ENCODE measurements around the gene IQGAP3. TPM values are rescaled to one million over a fixed set of nuclear protein-coding genes. Genes with fewer than 3 reads are reported as not detected.

The IQGAP3 gene
- total RNA-seq, 2 donors from 2014 or later, result 28.6 to 36.9 TPM

DNA sequence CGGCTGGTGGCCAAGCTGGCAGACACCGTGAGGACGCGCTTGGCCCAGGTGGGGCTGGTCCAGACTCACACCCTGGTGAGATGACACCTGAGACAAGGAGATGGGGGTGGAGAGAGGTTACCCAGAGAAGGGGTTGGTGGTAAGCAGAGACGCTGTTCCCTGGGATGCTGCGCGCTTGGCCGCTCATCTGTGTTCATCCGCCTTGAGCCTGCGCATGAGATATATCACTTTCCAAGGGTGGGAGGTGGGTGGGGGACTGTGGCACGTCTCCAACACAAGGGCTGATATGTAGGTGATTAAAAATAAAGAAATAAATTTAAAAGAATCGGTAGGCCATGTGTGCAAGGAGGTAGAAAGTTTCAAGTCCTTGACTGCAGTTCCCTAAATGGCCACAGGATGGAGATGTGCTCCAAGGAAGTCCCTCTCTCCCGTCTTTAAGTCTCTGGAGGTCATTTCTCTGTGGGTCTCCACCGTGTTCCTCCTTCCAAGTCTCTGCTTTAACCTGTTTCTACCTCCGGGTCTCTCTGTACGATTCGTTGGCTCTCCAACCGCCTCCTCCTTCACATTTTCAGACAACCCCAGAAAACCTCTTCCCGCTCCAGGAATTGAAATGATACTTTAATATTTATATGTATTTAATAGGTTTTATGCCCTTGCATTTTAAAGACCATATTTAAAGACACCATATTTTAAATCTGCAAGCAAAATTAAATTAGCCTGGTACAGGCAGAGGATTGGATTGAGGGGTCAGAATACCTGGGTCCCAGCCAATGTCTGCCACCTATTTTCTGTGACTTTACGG is 11.7 kb upstream of the IQGAP3 start:
- 42 to 58% methylated on average over 12 to 19 of the region's 20 CpGs for WGBS, 2 experiments (ENCODE audit: insufficient coverage in 1 of 2, insufficient read length in 1 of 2)
- H3K4me1 Mint-ChIP-seq, result peaks cover 8% of the 10 kb centered on the region
- Histone ChIP-seq H3K4me3 (ENCODE audit: low read length) (no peak overlapping the region), H3K9me3 (ENCODE audit: control insufficient read depth, low read length) (no peaks in the 10 kb centered on the region), H3K27me3 (ENCODE audit: control insufficient read depth, insufficient read depth, low read length, poor library complexity, severe bottlenecking) (no peaks in the 10 kb centered on the region), H3K27ac (ENCODE audit: low read depth, low read length) (no peak overlapping the region), H3K36me3 (ENCODE audit: control insufficient read depth, insufficient read depth, low read length) (no peaks in the 10 kb centered on the region), H3K4me1 (ENCODE audit: control insufficient read depth, insufficient read depth, low read length) (no peaks in the 10 kb centered on the region), H3K9ac (ENCODE audit: extremely low read depth, low read length, poor library complexity, severe bottlenecking) (no peak overlapping the region)
- peak; percentile 93 for DNase-seq
- H3K36me3 Mint-ChIP-seq (ENCODE audit: low read depth), result no peaks in the 10 kb centered on the region
- peak overlapping the region; percentile 84 for H3K27ac Mint-ChIP-seq
- peaks cover 7% of the 10 kb centered on the region for H3K27me3 Mint-ChIP-seq (ENCODE audit: insufficient read depth)
- no peaks in the 10 kb centered on the region for H3K9me3 Mint-ChIP-seq
- peak overlapping the region; percentile 7 for H3K4me3 Mint-ChIP-seq
- TF ChIP-seq CTCF (conservative IDR thresholded peaks at IDR 0.05), result peak; percentile 93

GRCh38 chr1:156582388-156583017 is 10.1 kb upstream of the IQGAP3 start:
- H3K4me1 ChIP-seq (ENCODE audit: control insufficient read depth, insufficient read depth, low read length), result no peaks in the 10 kb centered on the region
- TF ChIP-seq CTCF (conservative IDR thresholded peaks at IDR 0.05), result no peak
- H3K27me3 ChIP-seq (ENCODE audit: control insufficient read depth, insufficient read depth, low read length, poor library complexity, severe bottlenecking), result no peaks in the 10 kb centered on the region
- H3K9me3 ChIP-seq (ENCODE audit: control insufficient read depth, low read length), result no peaks in the 10 kb centered on the region
- Mint-ChIP-seq H3K27ac (no peak overlapping the region), H3K36me3 (ENCODE audit: low read depth) (no peaks in the 10 kb centered on the region), H3K4me1 (peaks cover 8% of the 10 kb centered on the region), H3K9me3 (no peaks in the 10 kb centered on the region), H3K4me3 (no peak overlapping the region), H3K27me3 (ENCODE audit: insufficient read depth) (peaks cover 6% of the 10 kb centered on the region)
- no peak overlapping the region for H3K9ac ChIP-seq (ENCODE audit: extremely low read depth, low read length, poor library complexity, severe bottlenecking)
- no peak overlapping the region for H3K27ac ChIP-seq (ENCODE audit: low read depth, low read length)
- 89 to 97% methylated on average over 5 to 9 of the region's 9 CpGs for WGBS, 2 experiments (ENCODE audit: insufficient coverage in 1 of 2, insufficient read length in 1 of 2)
- peak; percentile 58 for DNase-seq
- H3K4me3 ChIP-seq (ENCODE audit: low read length), result no peak overlapping the region
- H3K36me3 ChIP-seq (ENCODE audit: control insufficient read depth, insufficient read depth, low read length), result no peaks in the 10 kb centered on the region

DNA sequence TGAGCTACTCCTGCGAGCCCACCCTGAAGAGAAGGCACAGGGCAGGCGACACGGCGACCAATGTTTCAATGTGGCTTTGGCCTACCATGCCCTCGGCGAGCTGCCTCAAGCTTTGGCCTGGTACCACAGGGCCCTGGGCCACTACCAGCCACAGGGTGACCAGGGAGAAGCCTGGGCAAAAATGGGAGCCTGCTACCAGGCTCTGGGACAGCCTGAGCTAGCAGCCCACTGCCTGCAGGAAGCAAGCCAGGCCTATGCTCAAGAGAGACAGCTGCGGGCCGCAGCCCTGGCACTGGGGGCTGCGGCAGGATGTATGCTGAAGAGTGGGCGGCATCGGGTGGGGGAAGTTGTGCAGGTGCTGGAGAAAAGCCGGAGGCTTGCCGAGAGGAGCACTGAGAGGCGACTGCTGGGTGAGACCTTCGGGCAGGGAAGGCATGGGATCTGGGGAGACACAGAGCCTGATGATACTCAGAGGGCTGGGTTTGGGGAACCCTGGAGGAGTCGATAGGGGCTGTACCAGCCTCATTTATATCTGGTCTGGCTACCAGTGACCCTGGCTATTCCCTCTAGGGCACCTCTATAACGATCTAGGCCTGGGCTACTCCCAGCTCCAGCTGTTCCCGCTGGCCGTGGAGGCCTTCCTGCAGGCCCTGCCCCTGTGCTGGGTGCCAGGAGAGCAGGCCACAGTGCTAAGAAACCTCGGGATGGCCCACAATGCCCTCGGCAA is 9.5 kb upstream of the IQGAP3 start:
- Histone ChIP-seq H3K36me3 (ENCODE audit: control insufficient read depth, insufficient read depth, low read length) (no peaks in the 10 kb centered on the region), H3K9ac (ENCODE audit: extremely low read depth, low read length, poor library complexity, severe bottlenecking) (no peak overlapping the region), H3K4me1 (ENCODE audit: control insufficient read depth, insufficient read depth, low read length) (no peaks in the 10 kb centered on the region), H3K9me3 (ENCODE audit: control insufficient read depth, low read length) (no peaks in the 10 kb centered on the region), H3K27ac (ENCODE audit: low read depth, low read length) (no peak overlapping the region), H3K27me3 (ENCODE audit: control insufficient read depth, insufficient read depth, low read length, poor library complexity, severe bottlenecking) (no peaks in the 10 kb centered on the region), H3K4me3 (ENCODE audit: low read length) (no peak overlapping the region)
- H3K9me3 Mint-ChIP-seq, result no peaks in the 10 kb centered on the region
- H3K27ac Mint-ChIP-seq, result no peak overlapping the region
- H3K27me3 Mint-ChIP-seq (ENCODE audit: insufficient read depth), result peaks cover 6% of the 10 kb centered on the region
- 90 to 96% methylated on average over 18 to 21 of the region's 21 CpGs for WGBS, 2 experiments (ENCODE audit: insufficient coverage in 1 of 2, insufficient read length in 1 of 2)
- DNase-seq, result no peak
- no peaks in the 10 kb centered on the region for H3K36me3 Mint-ChIP-seq (ENCODE audit: low read depth)
- no peak overlapping the region for H3K4me3 Mint-ChIP-seq
- TF ChIP-seq CTCF (conservative IDR thresholded peaks at IDR 0.05), result no peak
- peaks cover 8% of the 10 kb centered on the region for H3K4me1 Mint-ChIP-seq

All from endodermal cell (in vitro differentiated cells).